ENCODE results near the gene MOSMO.
A peak's percentile ranks its signal among the peaks of the same experiment; 100 is the strongest.
"Not testable (repeated sequence)": the region's sequence is repeated elsewhere in the genome, so short reads cannot be mapped to it uniquely, and the experiment has no call there.

The MOSMO gene

GRCh38 chr16:22045888-22046287, 38.0 kb downstream of the MOSMO start:
- DNase-seq (ENCODE audit: low spot score): not testable (repeated sequence)

GRCh38 chr16:22050963-22051362, 43.1 kb downstream of the MOSMO start:
- DNase-seq (ENCODE audit: low spot score): no peak

- no peak for DNase-seq (ENCODE audit: low spot score)
Measured at GRCh38 chr16:22052980-22053379, 45.1 kb downstream of the MOSMO start.

DNA sequence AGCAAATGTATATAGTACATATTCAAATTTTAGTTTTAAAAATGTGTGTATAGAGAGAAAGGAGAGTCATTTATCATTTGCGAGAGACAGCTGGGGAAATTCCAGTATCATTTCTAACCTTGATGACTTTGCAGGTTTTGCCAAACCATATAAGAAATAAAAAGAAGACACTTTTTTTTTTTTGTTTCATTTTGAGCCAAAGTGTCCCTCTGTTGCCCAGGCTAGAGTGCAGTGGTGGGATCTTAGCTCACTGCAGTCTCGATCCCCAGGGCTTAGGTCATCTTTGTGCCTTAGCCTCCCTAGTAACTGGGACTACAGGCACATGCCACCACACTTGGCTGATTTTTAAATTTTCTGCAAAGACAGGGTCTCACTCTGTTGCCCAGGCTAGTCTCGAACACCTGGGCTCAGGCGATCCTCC, 46.0 kb downstream of the MOSMO start:
- DNase-seq (ENCODE audit: low spot score): no peak

DNA sequence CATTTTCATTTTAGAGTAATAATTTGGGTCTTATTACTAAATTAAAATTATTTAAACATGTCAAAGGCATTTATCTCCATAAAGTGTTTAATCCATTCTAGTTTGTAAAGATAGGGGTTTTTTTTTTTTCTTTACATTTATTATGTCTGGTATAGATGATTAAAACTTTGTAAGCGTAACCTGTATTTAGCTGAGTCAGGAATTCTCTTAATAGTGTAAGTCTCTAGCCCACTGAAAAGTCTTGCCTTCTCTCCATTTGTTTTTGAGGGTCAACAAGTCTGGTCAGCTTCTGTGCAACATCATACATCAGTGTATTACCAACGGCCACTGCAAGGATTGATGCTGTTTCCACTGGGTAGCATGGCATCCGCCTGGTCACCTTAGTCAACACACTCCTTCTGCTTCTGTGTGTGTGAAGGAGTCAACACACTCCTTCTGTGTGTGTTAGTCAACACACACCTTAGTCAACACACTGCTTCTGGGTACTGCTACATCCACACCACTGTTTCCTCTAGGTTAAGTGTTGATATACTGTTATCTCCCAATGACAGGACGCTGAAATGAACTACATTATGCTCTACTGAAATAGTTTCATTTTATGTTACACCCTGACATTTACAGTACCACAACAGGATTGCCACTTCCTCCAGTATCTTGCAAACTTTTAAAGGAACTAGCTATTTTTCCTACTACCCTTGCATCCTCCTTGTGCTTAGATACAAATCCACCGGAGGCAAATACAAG, 47.1 kb downstream of the MOSMO start:
- no peak for DNase-seq (ENCODE audit: low spot score)

GRCh38 chr16:22055881-22056280, 48.0 kb downstream of the MOSMO start:
- no peak for DNase-seq (ENCODE audit: low spot score)

DNA sequence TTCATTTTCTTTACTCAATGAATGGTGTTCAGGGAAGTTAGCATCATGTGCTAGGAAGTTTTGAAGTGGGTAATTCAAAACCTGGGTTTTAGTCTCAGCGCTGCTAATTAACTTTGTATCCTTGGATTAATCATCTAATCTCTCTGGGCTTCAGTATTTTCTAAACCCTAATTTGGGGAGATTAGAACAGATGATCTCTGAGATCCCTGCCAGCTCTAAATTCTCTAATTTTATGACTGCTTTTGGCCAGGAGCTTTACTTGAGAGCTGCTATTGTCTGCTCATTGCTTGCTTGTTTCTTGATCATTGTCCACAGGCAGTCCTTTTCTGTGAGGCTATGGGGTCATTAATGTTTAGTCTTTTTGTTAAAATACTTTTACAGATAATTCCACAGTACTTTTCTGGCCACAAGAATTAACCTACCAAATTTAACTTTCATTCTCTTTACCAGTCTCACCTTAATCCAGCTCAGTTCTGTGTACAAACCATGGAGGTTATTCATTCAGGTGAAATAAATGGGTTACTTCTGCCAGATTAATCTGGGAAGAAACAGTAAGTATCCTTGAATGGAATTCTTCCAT, 56.1 kb downstream of the MOSMO start:
- DNase-seq (ENCODE audit: low spot score): no peak

GRCh38 chr16:22065252-22065651, 57.3 kb downstream of the MOSMO start:
- DNase-seq (ENCODE audit: low spot score): no peak

- no peak for DNase-seq (ENCODE audit: low spot score)
Measured at GRCh38 chr16:22070361-22071330, 62.7 kb downstream of the MOSMO start.

- no peak for DNase-seq (ENCODE audit: low spot score)
Measured at GRCh38 chr16:22071331-22071910, 63.5 kb downstream of the MOSMO start.

DNA sequence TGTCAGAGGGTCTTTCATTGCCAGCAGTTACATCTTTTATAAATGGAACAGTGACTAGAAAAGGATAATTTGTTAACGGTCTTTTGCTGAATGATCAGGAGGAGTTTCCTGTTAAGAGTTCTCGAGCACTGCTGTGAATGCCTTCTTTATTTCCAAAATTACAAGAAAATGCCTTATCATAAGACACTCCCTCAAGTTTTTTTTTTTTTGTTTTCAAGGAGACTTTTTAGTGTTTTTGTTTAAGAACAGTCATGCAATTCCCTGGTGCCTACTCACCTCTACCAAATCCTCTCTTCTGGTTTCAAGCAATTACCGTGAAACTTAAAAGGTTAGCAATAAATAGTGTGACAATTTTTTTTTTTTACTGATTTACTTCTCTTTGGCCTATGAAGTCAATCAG, 65.4 kb downstream of the MOSMO start:
- no peak for DNase-seq (ENCODE audit: low spot score)

DNA sequence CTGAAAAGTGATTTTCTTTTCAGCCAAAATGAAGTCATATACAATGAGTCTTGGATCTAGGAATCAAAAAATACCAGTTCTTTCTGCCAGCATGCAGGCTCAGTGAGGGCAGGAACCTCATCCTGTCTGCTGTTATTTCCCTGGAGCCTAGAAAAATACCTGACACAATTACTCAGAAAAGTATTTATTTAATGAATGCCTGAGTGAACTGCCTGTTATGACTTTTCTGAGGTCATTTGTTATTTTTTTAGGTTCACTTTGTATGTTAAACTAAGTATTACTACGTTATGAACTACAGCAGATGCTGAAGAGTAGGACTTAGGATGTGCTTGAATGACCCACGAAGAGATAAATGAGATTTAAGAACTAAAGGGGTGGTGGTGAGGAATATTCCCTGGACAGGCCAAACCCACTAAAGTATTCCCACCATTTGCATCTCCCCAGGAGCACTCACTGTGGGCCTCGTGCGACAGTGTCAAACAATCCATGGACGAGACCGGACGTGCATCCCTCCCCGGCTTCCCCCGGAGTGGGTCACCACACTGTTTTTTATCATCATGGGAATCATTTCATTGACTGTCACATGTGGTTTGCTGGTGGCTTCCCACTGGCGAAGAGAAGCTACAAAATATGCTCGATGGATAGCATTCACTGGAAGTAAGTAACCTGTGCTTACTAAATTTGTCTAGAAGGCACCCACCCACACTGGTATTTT, 67.3 kb downstream of the MOSMO start:
- no peak for DNase-seq (ENCODE audit: low spot score)

GRCh38 chr16:22075776-22076175, 67.9 kb downstream of the MOSMO start:
- no peak for DNase-seq (ENCODE audit: low spot score)

DNA sequence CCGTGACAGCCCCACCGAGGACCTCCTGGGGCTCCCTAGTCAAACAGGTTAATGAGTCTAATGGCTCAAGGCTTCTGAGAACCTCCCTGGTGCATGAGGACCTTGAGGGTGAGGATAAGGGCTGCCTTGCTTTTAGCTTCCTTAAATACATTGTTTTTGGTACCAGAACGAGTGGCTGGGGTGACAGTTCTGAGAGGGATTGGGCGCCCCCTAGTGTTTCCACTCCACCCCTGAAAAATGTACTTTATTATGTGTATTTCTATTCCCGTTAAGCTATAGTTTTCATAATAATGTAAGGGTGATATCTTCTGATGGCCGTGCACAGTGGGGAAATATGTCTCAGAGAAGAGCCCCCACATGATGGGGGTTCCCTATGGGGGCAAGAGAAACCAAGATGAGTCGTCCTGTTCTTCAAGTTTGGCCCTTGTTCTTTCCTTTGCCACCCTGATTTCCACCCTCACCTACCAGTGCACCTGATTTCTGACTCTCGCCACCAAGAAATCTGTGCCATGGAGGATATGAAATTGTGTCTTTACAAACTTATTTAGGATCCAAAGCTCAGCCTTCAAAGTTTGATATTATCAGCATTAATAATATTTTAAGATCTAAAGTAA, 69.9 kb downstream of the MOSMO start:
- DNase-seq (ENCODE audit: low spot score): peak; percentile 34

- DNase-seq (ENCODE audit: low spot score): no peak
Measured at GRCh38 chr16:22078656-22079055, 70.7 kb downstream of the MOSMO start.

GRCh38 chr16:22081050-22081449, 73.1 kb downstream of the MOSMO start:
- no peak for DNase-seq (ENCODE audit: low spot score)

- no peak for DNase-seq (ENCODE audit: low spot score)
Measured at GRCh38 chr16:22086440-22086839, 78.5 kb downstream of the MOSMO start.

DNA sequence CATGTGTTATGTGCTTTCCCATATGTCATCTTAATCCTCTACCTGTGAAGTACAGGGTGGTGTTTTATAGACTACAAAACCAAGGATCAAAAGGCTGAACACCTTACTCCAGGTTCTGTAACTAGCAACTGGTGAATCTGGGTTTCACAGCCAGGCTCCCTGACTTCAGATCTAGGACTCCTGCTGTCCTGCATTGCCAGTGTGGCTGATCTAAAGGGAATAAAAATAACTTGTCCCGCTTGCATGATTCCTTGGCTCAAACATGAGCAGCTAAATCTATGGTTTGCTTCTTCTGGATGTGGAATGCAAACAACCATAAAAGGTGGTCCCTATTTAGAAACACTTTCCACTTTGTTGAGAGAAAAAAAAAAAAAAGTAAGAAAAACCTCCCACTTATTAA, 80.7 kb downstream of the MOSMO start:
- DNase-seq (ENCODE audit: low spot score): no peak

GRCh38 chr16:22089910-22090309, 82.0 kb downstream of the MOSMO start:
- no peak for DNase-seq (ENCODE audit: low spot score)

DNA sequence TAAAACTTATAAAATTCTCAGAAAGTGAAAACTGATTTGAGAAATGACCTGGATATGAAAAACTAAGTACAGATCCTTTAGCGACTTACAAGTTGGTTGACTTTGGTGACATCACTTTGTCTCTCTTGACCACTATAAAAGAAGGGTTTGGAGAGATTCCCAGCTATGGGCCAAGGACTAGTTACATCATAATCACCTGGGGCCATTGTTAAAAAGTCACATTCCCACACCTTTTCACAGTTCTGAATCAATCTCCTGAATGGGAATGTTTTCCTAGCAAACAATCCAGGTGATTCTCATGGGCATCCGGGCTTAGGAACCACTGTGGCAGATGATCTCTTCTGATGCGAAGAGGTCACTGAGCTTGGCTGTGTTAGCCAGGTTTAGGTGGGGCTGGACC, 83.8 kb downstream of the MOSMO start:
- DNase-seq (ENCODE audit: low spot score): no peak
